ENCODE measurements around the gene ZNF784.

- TF ChIP-seq, protein P1, sequence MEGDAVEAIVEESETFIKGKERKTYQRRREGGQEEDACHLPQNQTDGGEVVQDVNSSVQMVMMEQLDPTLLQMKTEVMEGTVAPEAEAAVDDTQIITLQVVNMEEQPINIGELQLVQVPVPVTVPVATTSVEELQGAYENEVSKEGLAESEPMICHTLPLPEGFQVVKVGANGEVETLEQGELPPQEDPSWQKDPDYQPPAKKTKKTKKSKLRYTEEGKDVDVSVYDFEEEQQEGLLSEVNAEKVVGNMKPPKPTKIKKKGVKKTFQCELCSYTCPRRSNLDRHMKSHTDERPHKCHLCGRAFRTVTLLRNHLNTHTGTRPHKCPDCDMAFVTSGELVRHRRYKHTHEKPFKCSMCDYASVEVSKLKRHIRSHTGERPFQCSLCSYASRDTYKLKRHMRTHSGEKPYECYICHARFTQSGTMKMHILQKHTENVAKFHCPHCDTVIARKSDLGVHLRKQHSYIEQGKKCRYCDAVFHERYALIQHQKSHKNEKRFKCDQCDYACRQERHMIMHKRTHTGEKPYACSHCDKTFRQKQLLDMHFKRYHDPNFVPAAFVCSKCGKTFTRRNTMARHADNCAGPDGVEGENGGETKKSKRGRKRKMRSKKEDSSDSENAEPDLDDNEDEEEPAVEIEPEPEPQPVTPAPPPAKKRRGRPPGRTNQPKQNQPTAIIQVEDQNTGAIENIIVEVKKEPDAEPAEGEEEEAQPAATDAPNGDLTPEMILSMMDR (IDR thresholded peaks at IDR 0.05; ENCODE audit: insufficient read depth, low read length, poor library complexity, severe bottlenecking) = no peak
- TF ChIP-seq EZH2phosphoT487 (conservative IDR thresholded peaks at IDR 0.05; ENCODE audit: low read length) = no peak
These were observed 17.9 kb downstream of the ZNF784 start for GRCh38 chr19:55606471-55606787.

Data from SU-DHL-6 (cell line).